DMS153 treated with DMSO at 0.1 percent for 48 hours (cell line): Measurements from ENCODE around the gene ANKS1B.

Experiments used
- DNase-seq: peaks from one replicate; lab custom pipeline; 2025; ENCODE audit not compliant: unreplicated experiment; lab: John Stamatoyannopoulos, UW

Gene ANKS1B

GRCh38 chr12:98719515-98720504, 1264.9 kb downstream of the ANKS1B start:
- DNase-seq, result no peak

DNA sequence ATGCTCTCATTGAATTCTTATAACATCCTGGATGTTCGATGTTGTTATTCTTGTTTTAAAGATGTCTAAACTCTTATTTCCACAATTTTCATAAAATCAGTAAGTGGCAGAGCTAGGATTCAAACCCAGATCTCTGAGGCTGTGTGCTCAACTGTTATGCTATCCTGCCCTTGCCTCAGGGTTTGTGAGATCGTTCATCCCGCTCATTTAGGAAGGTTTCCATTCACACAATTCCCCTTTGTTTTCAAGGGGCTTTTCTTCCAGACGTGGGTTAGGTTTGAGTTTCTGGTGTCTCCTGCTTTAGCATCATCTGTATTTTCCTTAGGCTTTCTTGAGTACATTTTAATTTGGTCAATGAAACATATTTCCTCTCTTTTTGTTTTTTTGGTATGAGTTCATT, 1270.3 kb downstream of the ANKS1B start:
- DNase-seq, result no peak

GRCh38 chr12:98709022-98709421, 1275.7 kb downstream of the ANKS1B start:
- no peak for DNase-seq

GRCh38 chr12:98701166-98701565, 1283.6 kb downstream of the ANKS1B start:
- DNase-seq, result no peak

DNA sequence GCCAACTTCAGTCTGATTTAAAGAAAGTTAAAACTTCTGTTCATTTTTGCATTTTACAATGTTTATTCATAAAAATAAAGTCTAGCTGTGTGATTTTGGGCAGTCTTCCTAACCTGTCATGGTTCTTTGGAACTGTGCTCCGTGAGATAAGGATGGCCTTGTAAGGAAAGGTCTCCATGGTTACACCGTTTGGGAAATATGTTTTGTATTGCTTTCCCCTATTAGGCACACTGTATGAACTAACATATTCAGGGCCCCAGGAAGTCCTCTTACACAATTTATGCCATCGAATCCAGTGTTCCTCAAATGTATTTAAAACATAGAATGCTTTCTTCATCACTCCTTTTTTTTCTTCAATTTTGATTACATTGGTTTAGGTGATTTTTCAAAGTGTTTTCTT, 1285.2 kb downstream of the ANKS1B start:
- no peak for DNase-seq

- peak; percentile 3 for DNase-seq
Measured at GRCh38 chr12:98698603-98699463, 1285.9 kb downstream of the ANKS1B start.

DNA sequence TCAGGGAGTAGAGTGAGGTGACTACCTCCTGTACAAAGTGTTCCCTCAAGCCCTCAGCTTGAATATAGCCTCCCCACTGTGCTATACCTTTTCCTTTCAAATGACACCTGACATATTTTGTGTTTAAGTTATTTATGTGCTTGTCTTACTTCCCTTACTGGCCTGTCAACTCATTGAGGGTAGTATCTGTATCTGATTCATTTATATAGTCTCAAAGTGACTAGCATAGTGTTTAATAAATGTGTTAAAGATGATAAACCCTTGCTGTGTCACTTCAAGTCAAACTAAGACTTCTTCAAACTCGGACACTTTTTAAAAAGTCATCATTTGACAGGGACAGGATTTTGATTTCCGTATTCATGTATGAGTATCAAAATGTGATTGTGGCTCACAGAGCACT, 1287.5 kb downstream of the ANKS1B start:
- no peak for DNase-seq

DNA sequence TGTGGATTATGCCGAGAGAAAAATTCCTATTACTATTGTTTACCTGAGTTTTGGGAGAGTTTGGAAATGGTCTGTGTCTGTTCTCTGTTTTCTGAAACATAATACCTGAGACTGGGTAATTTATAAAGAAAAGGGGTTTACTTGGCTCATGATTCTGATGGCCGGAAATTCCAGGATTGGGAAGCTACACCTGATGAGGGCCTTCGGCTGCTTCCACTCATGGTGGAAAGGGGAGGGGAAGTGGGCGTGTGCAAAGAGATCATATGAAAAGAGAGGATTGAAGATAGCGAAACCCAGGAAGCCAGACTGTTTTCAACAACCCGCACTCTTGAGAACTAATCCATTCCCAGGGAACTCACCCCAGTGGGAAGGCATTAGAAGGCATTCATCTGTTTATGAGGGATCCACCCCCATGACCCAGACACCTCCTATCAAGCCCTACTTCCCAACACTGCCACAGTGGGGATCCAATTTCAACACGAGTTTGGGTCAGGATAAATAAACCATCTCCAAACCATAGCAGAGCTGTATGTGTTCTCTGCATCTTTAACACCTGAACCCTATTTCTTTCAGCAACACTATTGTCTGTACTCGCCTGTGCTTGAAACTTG, 1288.6 kb downstream of the ANKS1B start:
- DNase-seq, result no peak

GRCh38 chr12:98691351-98691750, 1293.4 kb downstream of the ANKS1B start:
- no peak for DNase-seq

DNA sequence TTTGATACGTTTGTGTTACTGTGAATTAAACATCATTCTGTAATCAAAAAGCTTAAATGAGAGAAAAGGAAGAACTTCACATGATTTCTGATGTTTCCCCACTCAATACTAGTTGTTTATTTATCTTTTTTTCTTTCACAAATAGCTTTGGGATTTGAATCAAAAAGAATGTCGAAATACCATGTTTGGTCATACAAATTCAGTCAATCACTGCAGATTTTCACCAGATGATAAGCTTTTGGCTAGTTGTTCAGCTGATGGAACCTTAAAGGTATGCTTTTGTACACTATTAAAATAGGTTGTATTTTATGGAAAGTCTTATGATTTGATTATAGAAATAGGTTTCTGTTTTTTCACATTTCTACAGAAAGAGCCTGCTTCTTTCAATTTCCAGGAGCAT, 1298.1 kb downstream of the ANKS1B start:
- DNase-seq, result no peak
